Fibroblast of skin of back (primary cell): ENCODE measurements around the gene SMAD2.

ENCODE experiments used
- DNase-seq: peaks from one replicate; pipeline ENCODE4 v3.0.0-alpha.2; 2013

Gene SMAD2

GRCh38 chr18:47895565-47896250 is 34.8 kb downstream of the SMAD2 start:
- DNase-seq = no peak

- no peak for DNase-seq
Measured at GRCh38 chr18:47893939-47894699, 36.3 kb downstream of the SMAD2 start.

DNA sequence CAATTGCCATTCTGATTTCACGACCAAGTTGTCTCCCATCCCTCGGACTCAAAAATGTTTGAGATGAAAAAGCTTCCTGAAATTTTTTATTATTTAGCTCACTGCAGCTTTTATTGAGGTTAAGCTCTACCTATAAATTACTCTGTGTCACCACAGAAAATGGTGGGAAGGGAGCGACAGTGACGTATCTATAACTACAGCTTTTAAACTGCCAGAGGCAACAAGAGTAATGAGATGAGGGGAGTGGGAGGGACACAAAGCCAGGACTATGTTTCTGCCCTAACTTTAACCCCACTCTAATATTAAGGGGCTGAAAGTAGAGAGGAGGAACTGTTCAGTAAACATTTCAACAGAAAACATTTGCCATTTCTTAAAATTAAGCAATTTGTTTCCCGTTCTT is 37.4 kb downstream of the SMAD2 start:
- no peak for DNase-seq

- no peak for DNase-seq
Measured at GRCh38 chr18:47888156-47888555, 42.3 kb downstream of the SMAD2 start.

DNA sequence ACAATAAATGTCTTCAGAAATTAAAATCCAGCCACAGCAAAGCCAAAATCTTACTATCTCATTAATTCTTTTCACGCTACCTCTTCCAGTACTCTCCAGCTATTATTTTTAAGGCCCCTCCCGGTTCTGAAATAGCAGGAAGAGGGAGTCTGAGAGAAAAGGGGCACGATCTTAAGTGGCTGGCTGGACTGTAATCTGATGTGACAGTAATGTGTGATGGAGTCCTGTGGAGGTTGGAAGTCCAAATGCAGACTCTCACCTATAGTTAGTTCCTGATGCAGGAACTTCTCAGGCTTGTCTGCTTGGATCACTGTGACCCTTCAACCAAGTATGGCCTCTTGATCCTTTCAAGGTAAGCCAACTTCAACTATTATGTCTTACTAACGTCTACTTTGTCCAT is 43.2 kb downstream of the SMAD2 start:
- no peak for DNase-seq

DNA sequence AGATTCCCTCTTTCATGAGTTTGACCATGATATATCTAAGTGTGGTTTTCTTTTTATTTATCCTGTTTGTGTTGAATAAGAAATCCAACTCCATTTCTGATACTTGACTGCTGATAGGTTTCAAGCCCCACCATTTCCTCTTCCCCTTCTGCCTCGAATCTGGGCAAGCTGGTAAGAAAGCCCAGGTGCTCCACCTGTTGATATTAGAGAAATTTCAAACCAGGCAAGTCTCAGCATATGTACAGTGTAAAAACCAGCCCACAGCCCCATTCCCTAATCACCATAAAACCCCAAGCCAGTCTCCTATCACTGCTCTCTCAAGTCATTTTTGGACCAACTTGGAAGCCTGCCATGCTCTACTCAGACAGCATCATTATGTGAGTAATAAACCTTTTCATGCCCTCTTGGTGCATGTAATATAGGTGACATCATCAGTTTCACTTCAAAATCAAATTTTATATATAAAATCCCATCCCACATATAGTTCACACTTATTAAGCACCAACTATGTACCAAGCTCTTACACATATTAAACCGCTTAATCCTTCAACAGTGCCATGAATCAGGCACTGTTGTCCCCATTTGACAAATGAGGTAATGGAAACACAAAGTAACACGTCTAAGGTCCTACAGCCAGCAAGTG is 46.6 kb downstream of the SMAD2 start:
- DNase-seq = peak; percentile 60

DNA sequence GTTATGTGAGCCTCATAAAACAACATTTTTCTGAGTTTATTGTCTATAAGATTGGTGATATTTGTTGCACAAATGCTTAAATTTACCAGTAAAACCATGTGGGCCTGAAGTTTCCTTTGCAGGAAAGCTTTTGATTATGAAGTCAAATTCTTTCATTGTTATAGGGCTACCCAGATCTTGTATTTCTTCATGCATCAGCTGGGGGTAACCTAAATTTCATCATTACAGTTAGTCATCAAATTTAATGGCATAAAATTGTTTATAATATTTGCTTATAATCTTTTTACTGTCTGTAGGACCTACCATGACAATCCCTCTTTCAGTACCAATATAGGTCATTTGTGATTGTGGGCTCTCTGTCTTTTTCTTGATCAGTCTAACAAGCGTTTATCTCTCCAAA is 47.8 kb downstream of the SMAD2 start:
- DNase-seq = no peak

- DNase-seq = peak; percentile 66
Measured at GRCh38 chr18:47881752-47882455, 48.6 kb downstream of the SMAD2 start.

DNA sequence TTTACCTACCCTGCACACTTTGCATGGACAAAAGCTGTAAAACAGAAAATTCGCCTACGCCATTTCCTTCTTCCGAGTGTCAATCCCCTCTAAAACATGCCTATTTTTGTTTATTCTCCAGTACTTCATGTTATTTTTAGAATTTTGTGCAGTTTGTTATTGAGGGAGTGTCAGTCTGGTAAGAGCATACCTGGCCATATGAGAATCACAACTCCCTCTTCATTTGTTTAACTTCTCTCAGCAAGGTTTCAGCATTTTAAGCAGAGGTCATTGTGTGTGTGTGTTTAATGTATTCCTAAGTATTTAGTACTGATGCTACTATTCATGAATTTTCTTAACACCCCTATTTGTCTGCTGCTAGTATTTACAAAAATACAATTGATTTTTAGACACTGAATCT is 49.4 kb downstream of the SMAD2 start:
- DNase-seq = no peak

DNA sequence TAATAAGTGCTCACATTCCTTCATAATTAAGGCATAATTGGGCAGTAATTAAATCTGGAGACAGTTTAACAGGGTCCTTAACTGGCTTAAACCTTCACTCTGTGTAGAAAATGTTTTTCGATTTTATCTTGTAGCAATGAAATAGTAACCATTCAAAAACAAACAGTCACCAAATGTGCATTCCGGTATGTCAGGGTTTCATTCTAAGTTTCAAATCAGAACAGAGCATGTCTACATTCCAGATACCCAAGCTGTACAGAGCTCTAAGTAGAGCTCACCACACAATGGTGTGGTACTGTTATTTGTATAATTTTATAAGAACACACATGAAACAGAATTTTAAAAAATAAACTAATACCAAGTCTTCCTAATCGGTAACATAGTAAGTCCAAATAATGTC is 52.6 kb downstream of the SMAD2 start:
- peak; percentile 31 for DNase-seq

DNA sequence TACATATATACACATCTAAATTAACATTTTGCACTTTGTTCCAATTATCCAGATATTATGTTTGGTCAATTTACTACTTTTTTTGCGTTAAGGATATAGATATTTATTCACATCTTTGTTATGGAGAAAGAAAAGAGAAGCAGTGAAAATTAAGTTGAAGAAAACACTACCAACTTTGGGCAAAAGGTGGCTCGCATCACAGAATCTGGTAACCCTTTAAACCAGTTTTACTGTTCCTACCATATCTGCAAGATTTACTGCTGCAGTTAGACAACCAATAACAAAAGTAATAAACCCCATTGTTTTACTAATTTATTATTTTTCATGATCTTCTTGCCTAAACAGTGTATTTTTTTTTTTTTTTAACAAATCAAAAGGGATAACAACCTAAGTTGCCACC is 53.6 kb downstream of the SMAD2 start:
- DNase-seq = no peak

DNA sequence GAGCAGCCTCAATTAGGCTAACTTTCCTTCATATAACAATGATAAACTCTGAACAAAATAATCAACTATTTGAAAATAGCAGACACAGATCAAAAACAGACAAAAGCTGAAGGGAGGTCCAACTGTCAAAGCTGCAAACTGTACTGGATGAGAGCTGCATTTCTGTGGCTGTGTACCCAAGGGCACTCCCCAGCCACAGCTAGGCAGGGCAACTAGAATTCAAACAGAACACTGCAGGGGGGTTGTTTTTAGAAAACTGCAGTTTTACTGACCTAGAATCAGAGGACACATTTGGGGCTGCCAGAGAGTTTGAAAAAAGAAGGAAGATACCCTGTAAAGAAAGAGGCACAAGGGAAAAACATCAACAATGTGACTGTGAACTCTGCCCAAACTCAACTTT is 56.8 kb downstream of the SMAD2 start:
- no peak for DNase-seq

DNA sequence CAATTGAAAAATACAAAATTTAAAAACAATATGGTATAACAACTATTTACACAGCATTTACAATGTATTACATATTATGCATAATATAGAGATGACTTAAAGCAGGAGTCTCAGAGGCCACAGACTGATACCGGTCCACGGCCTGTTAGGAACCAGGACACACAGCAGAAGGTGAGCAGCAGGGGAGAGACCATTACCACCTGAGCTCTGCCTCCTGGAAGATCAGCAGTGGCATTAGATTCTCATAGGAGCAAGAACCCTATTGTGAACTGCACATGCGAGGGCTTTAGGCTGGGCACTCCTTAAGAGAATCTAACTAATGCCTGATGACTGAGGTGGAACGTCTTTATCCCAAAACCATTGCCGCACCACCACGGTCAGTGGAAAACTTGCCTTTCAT is 58.0 kb downstream of the SMAD2 start:
- DNase-seq = no peak

DNA sequence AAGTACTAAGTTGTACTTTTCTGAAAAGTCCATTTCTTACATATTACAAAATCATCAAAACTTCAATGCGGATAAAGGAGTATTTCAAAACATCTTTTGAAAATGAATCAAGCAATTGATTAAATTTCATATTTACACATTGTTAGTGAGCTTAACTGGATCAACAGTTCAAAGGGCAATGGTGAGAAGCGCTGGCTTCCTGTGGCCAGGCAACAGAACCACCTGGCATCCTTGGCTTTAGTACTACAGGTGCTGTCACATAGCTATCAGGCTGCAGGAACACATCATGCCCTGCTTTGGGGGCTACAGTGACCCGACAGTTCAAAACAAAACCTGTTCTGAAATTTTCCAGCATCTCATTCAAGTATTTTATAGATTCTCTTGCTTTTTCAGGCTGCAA is 59.2 kb downstream of the SMAD2 start:
- no peak for DNase-seq

- DNase-seq = no peak
Measured at GRCh38 chr18:47870605-47871004, 59.9 kb downstream of the SMAD2 start.

DNA sequence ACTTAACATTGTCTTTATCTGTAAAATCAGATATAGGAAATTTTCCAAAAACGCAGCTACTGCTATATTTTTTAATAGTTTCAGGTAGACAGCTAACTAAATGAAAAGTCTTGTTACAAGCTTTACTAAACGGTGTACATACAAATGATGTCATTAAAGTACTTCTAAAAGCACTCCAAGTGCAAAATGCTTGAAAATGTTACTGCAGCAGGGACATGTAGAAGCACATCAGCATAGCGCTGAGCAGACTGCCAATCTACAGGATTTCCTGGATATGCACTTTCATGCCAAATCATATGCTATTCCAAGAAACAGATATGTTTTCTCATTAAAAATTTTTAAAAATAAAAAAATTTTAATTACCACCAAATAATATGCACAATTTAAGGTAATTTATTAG is 61.7 kb downstream of the SMAD2 start:
- DNase-seq = no peak

DNA sequence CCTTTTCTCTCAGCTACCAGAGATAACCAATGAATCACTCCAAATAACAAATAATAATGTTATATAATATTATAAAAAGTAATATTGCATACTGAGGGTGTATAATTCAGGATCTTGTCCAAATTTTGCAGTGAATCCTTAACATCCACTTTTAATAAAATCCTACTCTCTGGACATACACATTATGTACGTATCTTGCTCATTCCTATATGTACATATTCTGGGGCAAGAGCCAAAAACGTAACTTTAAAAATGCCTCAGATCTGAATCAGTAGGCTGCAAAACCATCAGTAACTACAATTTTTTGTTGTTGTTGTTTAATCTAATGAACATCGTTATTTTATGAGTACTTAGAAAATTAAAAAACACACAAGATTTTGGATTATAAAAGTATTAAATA is 65.3 kb downstream of the SMAD2 start:
- DNase-seq = no peak

- no peak for DNase-seq
Measured at GRCh38 chr18:47863041-47863440, 67.4 kb downstream of the SMAD2 start.

- no peak for DNase-seq
Measured at GRCh38 chr18:47858607-47859006, 71.9 kb downstream of the SMAD2 start.

GRCh38 chr18:47847635-47848034 is 82.8 kb downstream of the SMAD2 start:
- no peak for DNase-seq

GRCh38 chr18:47846431-47846830 is 84.0 kb downstream of the SMAD2 start:
- DNase-seq = peak; percentile 10

GRCh38 chr18:47844828-47845498 is 85.5 kb downstream of the SMAD2 start:
- no peak for DNase-seq

DNA sequence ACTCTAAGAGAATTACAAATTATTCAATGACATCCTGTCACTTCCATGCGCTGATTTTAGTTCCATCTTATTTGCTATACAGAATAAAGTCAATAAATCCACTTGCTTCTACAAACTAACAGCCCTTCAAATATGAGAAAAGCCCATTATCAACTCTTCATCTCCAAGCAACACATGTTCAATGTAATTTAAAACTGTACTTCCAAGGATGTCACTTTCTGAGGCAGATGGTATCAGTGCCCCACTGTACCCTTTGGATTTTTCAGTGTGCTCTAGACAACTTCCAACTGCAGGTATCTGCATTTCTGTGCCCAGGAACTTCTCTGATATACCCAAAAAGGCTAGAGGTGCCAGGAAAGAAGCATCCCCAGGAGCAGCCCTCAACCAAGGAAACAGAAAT is 87.6 kb downstream of the SMAD2 start:
- no peak for DNase-seq
